ENCODE data around the gene CPNE4.

The CPNE4 gene

GRCh38 chr3:131944676-131945075 lies 90.1 kb downstream of the CPNE4 start:
- H3K4me3 ChIP-seq (ENCODE audit: low read depth, low read length) = no peak overlapping the region
- no peak for DNase-seq (ENCODE audit: low read depth)
- no peak for TF ChIP-seq CTCF (conservative IDR thresholded peaks at IDR 0.05; ENCODE audit: low read depth, low read length)

- no peak overlapping the region for H3K4me3 ChIP-seq (ENCODE audit: low read depth, low read length)
- TF ChIP-seq CTCF (conservative IDR thresholded peaks at IDR 0.05; ENCODE audit: low read depth, low read length) = no peak
- no peak for DNase-seq (ENCODE audit: low read depth)
Observed at GRCh38 chr3:131933665-131934064, 101.1 kb downstream of the CPNE4 start.

- H3K4me3 ChIP-seq (ENCODE audit: low read depth, low read length) = no peak overlapping the region
- DNase-seq (ENCODE audit: low read depth) = no peak
- TF ChIP-seq CTCF (conservative IDR thresholded peaks at IDR 0.05; ENCODE audit: low read depth, low read length) = no peak
Observed at GRCh38 chr3:131928593-131928992, 106.2 kb downstream of the CPNE4 start.

GRCh38 chr3:131925571-131925970 lies 109.2 kb downstream of the CPNE4 start:
- no peak for DNase-seq (ENCODE audit: low read depth)
- no peak overlapping the region for H3K4me3 ChIP-seq (ENCODE audit: low read depth, low read length)
- no peak for TF ChIP-seq CTCF (conservative IDR thresholded peaks at IDR 0.05; ENCODE audit: low read depth, low read length)

GRCh38 chr3:131922356-131922755 lies 112.5 kb downstream of the CPNE4 start:
- H3K4me3 ChIP-seq (ENCODE audit: low read depth, low read length) = no peak overlapping the region
- no peak for TF ChIP-seq CTCF (conservative IDR thresholded peaks at IDR 0.05; ENCODE audit: low read depth, low read length)
- no peak for DNase-seq (ENCODE audit: low read depth)

GRCh38 chr3:131917006-131917405 lies 117.8 kb downstream of the CPNE4 start:
- no peak for TF ChIP-seq CTCF (conservative IDR thresholded peaks at IDR 0.05; ENCODE audit: low read depth, low read length)
- no peak for DNase-seq (ENCODE audit: low read depth)
- H3K4me3 ChIP-seq (ENCODE audit: low read depth, low read length) = no peak overlapping the region

- TF ChIP-seq CTCF (conservative IDR thresholded peaks at IDR 0.05; ENCODE audit: low read depth, low read length) = no peak
- no peak for DNase-seq (ENCODE audit: low read depth)
Observed at GRCh38 chr3:131914090-131914691, 120.6 kb downstream of the CPNE4 start.

More at GRCh38 chr3:131914090-131914691, 120.6 kb downstream of the CPNE4 start:
- H3K4me3 ChIP-seq (ENCODE audit: low read depth, low read length) = no peak overlapping the region
